K562 (cell line): ENCODE data around the gene MTA2. TPM values are rescaled to one million over a fixed set of nuclear protein-coding genes. Genes with fewer than 3 reads are reported as not detected.
A peak's percentile ranks its signal among the peaks of the same experiment; 100 is the strongest.

Experiments
- HMG20B ChIP-seq: fragments of 250-450 bp; sonication (Bioruptor Pico); IDR thresholded peaks from 2 replicates; pipeline ENCODE4 v1.5.0; 2021; ENCODE audit warnings: mild to moderate bottlenecking
- MCM5 ChIP-seq: fragments of 450-650 bp; IDR thresholded peaks from 2 replicates; pipeline ENCODE4 v1.6.1; 2016; ENCODE audit warnings: low read depth
- MTF1 ChIP-seq: fragments of 250-450 bp; sonication (Bioruptor Pico); IDR thresholded peaks from 2 replicates; pipeline ENCODE4 v1.9.0; 2021; ENCODE audit warnings: moderate library complexity, mild to moderate bottlenecking, inconsistent platforms, borderline replicate concordance
- NCOA6 ChIP-seq: fragments of 450-650 bp; IDR thresholded peaks from 2 replicates; pipeline ENCODE4 v1.6.1; 2017; ENCODE audit warnings: mild to moderate bottlenecking
- POLR2AphosphoS2 ChIP-seq: IDR thresholded peaks from 2 replicates; pipeline ENCODE4 v1.6.1; 2012; ENCODE audit warnings: low read length, improper control_type of control experiment
- PURB ChIP-seq: sonication (generic); formaldehyde crosslinking; IDR thresholded peaks from 2 replicates; pipeline ENCODE4 v1.9.0; 2021; ENCODE audit warnings: low read depth, mild to moderate bottlenecking, missing genetic modification reagents
- RFX7 ChIP-seq: fragments of 250-450 bp; sonication (Bioruptor Pico); IDR thresholded peaks from 2 replicates; pipeline ENCODE4 v1.5.1; 2021; ENCODE audit warnings: mild to moderate bottlenecking
- RHOXF2B ChIP-seq: fragments of 250-450 bp; sonication (Bioruptor Pico); conservative IDR thresholded peaks from 2 replicates; pipeline ENCODE4 v1.5.1; 2021
- SP1 ChIP-seq: sonication (generic); formaldehyde crosslinking; IDR thresholded peaks from 2 replicates; pipeline ENCODE4 v1.8.1; 2022; ENCODE audit warnings: mild to moderate bottlenecking, missing genetic modification reagents
- SPI1 ChIP-seq: IDR thresholded peaks from 2 replicates; pipeline ENCODE4 v1.6.1; 2011; ENCODE audit warnings: low read depth, low read length, control low read depth, borderline replicate concordance
- ZNF133 ChIP-seq: fragments of 250-450 bp; sonication (Bioruptor Pico); IDR thresholded peaks from 2 replicates; pipeline ENCODE4 v1.4.0; 2020; ENCODE audit warnings: mild to moderate bottlenecking
- ZNF436 ChIP-seq: fragments of 250-450, 450-650 bp; sonication (Bioruptor Pico); formaldehyde crosslinking; IDR thresholded peaks from 2 replicates; pipeline ENCODE4 v1.7.0; 2020; ENCODE audit warnings: mild to moderate bottlenecking
- ZNF785 ChIP-seq: fragments of 250-450 bp; sonication (Bioruptor Pico); IDR thresholded peaks from 2 replicates; pipeline ENCODE4 v1.4.0; 2020; ENCODE audit warnings: mild to moderate bottlenecking
- polyA plus RNA-seq, 8 experiments: library from polyadenylated mRNA; depleted of rRNA in 4 of 8; stranded (reverse) in 5 of 8; unstranded in 3 of 8; fragments of >200 nt; fragmentation: Nextera tagmentation in 2 of 8; fragmentation: Illumina TruSeq in 1 of 8; extraction: Ambion mirVana in 2 of 8; extraction: Trizol in 1 of 8; gene quantifications; 2 replicates each; pipeline versions ENCODE4 v1.2.1 to v1.2.3, GENCODE V29; 2011 to 2014; ENCODE audit warnings: inconsistent platforms in 1 of 8, missing spikeins in 1 of 8
- total RNA-seq, 7 experiments: library from RNA; depleted of rRNA in 6 of 7; stranded (reverse); fragments of >200 nt in 6 of 7; fragmentation: Illumina TruSeq in 2 of 7; extraction: Trizol in 2 of 7; gene quantifications; 2 replicates each; pipeline versions ENCODE4 v1.2.1 to v1.2.3, GENCODE V29; 2011 to 2021; ENCODE audit warnings: low replicate concordance in 1 of 7
- TF ChIP-seq, protein P1 (sequence below): IDR thresholded peaks from 2 replicates; pipeline ENCODE4 v1.6.1; 2016; ENCODE audit warnings: missing genetic modification characterization, missing compliant biosample characterization
- TF ChIP-seq, protein P2 (sequence below): fragments of 450-650 bp; formaldehyde crosslinking; conservative IDR thresholded peaks from 2 replicates; pipeline ENCODE4 v1.4.0; 2022; ENCODE audit warnings: mild to moderate bottlenecking, missing genetic modification characterization
- TF ChIP-seq, protein P3 (sequence below): fragments of 250-450 bp; sonication (Bioruptor Pico); IDR thresholded peaks from 2 replicates; pipeline ENCODE4 v1.4.0; 2020; ENCODE audit warnings: mild to moderate bottlenecking, moderate library complexity
- TF ChIP-seq, protein P4 (sequence below): fragments of 250-450 bp; sonication (Bioruptor Pico); IDR thresholded peaks from 2 replicates; pipeline ENCODE4 v1.4.0; 2020

The MTA2 gene
- total and polyA plus RNA-seq, 9 of the 15 experiments (the other 6 are each of a cell fraction or from before 2014, with no cell fraction given), result 6.2 to 220 (median 172) TPM

DNA sequence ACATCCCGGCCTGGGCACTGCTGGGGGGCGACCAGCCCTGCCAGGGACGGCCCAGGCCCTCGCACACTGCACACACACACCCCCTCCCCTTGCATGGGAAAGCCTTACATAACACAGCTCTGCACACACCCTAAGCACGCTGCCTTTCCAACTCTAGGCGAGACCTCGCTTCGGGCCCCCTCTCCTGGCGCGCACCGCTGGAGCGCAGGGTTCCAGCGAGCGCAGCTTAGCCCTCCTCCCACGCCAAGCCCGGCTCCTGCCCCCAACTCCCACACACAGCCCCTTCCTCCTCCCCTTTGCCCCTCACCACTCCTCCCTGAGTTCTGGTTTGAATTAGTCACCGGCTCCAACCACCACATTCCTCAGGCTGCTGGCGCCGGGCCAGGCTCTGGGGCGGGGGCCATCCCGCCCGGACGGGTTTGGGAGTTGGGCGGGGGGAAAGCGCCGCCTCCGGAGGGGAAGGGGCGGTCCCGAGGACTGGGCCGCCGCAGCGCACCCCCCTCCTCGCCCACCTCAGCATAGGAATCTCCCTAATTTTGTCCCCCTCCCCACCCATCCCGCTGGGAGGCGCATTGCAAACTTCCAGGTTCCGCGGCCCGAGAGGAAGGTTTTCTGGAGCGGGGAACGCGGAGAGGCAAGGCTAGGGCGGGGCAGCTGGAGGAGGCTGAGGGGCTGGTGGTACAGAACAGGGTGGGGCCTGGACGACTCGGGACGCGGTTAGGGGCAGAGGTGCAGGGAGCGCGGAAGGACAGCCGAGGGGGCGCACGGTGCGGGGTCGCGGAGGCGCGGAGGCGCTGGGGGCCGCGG is 56.0 kb downstream of the MTA2 start (continued):
- TF ChIP-seq, protein P1, sequence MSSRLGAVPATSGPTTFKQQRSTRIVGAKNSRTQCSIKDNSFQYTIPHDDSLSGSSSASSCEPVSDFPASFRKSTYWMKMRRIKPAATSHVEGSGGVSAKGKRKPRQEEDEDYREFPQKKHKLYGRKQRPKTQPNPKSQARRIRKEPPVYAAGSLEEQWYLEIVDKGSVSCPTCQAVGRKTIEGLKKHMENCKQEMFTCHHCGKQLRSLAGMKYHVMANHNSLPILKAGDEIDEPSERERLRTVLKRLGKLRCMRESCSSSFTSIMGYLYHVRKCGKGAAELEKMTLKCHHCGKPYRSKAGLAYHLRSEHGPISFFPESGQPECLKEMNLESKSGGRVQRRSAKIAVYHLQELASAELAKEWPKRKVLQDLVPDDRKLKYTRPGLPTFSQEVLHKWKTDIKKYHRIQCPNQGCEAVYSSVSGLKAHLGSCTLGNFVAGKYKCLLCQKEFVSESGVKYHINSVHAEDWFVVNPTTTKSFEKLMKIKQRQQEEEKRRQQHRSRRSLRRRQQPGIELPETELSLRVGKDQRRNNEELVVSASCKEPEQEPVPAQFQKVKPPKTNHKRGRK, result no peak
- TF ChIP-seq SP1 (CRISPR knock-in tag), result peak; percentile 68
- TF ChIP-seq, protein P2, sequence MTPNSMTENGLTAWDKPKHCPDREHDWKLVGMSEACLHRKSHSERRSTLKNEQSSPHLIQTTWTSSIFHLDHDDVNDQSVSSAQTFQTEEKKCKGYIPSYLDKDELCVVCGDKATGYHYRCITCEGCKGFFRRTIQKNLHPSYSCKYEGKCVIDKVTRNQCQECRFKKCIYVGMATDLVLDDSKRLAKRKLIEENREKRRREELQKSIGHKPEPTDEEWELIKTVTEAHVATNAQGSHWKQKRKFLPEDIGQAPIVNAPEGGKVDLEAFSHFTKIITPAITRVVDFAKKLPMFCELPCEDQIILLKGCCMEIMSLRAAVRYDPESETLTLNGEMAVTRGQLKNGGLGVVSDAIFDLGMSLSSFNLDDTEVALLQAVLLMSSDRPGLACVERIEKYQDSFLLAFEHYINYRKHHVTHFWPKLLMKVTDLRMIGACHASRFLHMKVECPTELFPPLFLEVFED (CRISPR knock-in tag), result no peak
- TF ChIP-seq, protein P3, sequence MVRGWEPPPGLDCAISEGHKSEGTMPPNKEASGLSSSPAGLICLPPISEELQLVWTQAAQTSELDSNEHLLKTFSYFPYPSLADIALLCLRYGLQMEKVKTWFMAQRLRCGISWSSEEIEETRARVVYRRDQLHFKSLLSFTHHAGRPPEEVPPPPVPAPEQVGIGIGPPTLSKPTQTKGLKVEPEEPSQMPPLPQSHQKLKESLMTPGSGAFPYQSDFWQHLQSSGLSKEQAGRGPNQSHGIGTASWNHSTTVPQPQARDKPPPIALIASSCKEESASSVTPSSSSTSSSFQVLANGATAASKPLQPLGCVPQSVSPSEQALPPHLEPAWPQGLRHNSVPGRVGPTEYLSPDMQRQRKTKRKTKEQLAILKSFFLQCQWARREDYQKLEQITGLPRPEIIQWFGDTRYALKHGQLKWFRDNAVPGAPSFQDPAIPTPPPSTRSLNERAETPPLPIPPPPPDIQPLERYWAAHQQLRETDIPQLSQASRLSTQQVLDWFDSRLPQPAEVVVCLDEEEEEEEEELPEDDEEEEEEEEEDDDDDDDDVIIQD, result no peak
- TF ChIP-seq, protein P4, sequence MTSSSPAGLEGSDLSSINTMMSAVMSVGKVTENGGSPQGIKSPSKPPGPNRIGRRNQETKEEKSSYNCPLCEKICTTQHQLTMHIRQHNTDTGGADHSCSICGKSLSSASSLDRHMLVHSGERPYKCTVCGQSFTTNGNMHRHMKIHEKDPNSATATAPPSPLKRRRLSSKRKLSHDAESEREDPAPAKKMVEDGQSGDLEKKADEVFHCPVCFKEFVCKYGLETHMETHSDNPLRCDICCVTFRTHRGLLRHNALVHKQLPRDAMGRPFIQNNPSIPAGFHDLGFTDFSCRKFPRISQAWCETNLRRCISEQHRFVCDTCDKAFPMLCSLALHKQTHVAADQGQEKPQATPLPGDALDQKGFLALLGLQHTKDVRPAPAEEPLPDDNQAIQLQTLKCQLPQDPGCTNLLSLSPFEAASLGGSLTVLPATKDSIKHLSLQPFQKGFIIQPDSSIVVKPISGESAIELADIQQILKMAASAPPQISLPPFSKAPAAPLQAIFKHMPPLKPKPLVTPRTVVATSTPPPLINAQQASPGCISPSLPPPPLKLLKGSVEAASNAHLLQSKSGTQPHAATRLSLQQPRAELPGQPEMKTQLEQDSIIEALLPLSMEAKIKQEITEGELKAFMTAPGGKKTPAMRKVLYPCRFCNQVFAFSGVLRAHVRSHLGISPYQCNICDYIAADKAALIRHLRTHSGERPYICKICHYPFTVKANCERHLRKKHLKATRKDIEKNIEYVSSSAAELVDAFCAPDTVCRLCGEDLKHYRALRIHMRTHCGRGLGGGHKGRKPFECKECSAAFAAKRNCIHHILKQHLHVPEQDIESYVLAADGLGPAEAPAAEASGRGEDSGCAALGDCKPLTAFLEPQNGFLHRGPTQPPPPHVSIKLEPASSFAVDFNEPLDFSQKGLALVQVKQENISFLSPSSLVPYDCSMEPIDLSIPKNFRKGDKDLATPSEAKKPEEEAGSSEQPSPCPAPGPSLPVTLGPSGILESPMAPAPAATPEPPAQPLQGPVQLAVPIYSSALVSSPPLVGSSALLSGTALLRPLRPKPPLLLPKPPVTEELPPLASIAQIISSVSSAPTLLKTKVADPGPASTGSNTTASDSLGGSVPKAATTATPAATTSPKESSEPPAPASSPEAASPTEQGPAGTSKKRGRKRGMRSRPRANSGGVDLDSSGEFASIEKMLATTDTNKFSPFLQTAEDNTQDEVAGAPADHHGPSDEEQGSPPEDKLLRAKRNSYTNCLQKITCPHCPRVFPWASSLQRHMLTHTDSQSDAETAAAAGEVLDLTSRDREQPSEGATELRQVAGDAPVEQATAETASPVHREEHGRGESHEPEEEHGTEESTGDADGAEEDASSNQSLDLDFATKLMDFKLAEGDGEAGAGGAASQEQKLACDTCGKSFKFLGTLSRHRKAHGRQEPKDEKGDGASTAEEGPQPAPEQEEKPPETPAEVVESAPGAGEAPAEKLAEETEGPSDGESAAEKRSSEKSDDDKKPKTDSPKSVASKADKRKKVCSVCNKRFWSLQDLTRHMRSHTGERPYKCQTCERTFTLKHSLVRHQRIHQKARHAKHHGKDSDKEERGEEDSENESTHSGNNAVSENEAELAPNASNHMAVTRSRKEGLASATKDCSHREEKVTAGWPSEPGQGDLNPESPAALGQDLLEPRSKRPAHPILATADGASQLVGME, result no peak; the same call in 1 of the 2 replicates
- no peak for TF ChIP-seq POLR2AphosphoS2
- no peak for TF ChIP-seq HMG20B (CRISPR knock-in tag)
- no peak for TF ChIP-seq MTF1 (CRISPR knock-in tag)
- TF ChIP-seq PURB (CRISPR knock-in tag), result no peak
- TF ChIP-seq RFX7, result no peak
- TF ChIP-seq NCOA6, result no peak
- no peak for TF ChIP-seq RHOXF2B
- TF ChIP-seq MCM5, result no peak
- no peak for TF ChIP-seq ZNF133 (CRISPR knock-in tag)
- no peak for TF ChIP-seq ZNF785 (CRISPR knock-in tag)
- 0 out of 2 replicates have a peak, but pooled peaks have one; percentile 2 for TF ChIP-seq SPI1
- no peak for TF ChIP-seq ZNF436 (CRISPR knock-in tag)
